ENCODE results near the gene DNAJC16.

DNAJC16 gene

DNA sequence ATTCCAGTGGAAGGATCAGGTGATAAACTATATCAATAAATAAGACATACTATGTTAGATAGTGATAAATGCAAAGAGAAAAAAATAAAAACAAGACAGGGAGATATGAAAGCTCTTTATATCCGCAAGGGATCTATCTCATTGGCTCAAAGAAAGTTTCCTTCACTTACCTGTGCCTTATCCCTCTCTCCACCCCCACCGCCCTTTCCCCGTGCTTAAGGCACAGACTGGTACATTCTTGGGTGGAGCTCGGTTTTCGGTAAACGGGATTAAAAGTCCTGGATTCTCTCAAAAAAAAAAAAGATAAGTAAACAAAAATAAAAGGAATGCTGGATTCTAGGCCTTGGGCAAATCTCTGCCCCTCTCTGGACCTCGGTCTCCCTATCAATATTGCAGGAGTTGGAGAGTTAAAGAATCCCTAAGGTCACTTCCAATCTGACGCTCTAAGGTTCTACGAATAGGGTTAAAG is 593 bp upstream of the DNAJC16 start:
- DNase-seq (ENCODE audit: low read depth) = no peak
- peak overlapping the region; percentile 95 for H3K4me3 ChIP-seq (ENCODE audit: low read depth, low read length)

DNA sequence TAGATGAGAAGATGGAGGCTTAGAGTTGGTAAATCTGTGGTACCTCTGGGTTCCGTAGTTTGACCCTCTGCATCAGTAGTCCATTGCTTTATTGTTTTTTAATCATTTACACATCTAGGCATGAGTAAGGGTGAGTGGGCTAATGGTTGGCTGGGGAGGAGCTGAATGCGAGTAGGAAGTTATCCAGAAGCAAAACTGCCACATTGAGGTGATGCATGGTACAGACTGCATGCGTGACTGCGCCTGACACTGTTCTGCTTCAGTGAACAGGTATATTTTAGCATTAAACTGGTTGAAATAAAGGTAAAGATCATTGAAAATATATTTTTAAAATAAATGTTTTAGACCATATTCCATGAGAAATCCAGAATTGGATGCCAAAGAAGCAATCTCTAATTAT is 4.4 kb downstream of the DNAJC16 start:
- no peak for DNase-seq (ENCODE audit: low read depth)
- no peak overlapping the region for H3K4me3 ChIP-seq (ENCODE audit: low read depth, low read length)

- no peak for DNase-seq (ENCODE audit: low read depth)
- H3K4me3 ChIP-seq (ENCODE audit: low read depth, low read length) = no peak overlapping the region
Measured at GRCh38 chr1:15531682-15532081, 5.0 kb downstream of the DNAJC16 start.

DNA sequence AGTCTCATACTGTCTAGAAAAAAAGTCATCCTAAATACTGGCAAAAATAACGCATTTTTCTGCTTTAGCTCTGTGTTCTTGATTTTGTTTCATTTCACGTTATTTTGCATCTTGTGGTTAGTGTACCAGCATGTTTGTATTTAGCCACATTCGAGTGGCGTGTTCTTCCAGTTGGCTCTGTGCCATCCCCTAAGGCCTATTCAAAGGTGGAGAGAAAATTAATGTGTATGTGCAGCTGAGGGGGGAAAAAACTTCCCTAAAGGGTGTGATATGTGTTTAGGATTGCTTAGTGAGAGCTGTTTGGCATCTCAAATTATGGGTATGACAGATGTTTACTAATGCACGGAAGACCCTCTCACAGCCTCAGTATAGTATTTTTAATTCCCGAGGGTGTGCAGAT is 12.1 kb downstream of the DNAJC16 start:
- DNase-seq (ENCODE audit: low read depth) = no peak
- no peak overlapping the region for H3K4me3 ChIP-seq (ENCODE audit: low read depth, low read length)

- no peak overlapping the region for H3K4me3 ChIP-seq (ENCODE audit: low read depth, low read length)
- no peak for DNase-seq (ENCODE audit: low read depth)
Measured at GRCh38 chr1:15540186-15540585, 13.5 kb downstream of the DNAJC16 start.

DNA sequence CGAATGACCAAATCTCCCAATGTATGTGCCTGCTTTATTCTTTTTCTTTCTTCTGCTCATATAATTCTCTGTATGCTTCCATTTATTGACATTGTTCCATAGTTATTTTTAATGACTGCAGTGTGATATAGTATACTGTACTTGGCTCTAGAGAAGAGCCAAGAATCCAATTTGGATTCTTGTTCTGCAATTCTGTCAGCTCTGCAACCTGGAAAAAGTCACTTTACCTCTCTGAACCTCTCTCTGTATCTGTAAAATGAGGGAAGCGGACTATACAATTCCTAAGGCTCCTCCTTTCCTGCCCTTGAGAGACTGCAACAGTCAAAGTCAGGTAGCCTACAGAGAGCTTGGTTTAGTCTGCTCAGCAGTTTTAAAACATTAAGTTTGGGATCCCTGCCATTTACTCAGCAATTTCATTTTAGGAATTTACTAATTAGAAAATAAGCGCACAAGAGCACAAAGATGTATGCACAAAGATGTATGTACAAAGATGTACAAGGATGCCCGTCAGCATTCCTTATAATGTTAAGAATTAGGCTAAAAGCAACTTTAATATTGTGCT is 14.7 kb downstream of the DNAJC16 start:
- H3K4me3 ChIP-seq (ENCODE audit: low read depth, low read length) = no peak overlapping the region
- no peak for DNase-seq (ENCODE audit: low read depth)

DNA sequence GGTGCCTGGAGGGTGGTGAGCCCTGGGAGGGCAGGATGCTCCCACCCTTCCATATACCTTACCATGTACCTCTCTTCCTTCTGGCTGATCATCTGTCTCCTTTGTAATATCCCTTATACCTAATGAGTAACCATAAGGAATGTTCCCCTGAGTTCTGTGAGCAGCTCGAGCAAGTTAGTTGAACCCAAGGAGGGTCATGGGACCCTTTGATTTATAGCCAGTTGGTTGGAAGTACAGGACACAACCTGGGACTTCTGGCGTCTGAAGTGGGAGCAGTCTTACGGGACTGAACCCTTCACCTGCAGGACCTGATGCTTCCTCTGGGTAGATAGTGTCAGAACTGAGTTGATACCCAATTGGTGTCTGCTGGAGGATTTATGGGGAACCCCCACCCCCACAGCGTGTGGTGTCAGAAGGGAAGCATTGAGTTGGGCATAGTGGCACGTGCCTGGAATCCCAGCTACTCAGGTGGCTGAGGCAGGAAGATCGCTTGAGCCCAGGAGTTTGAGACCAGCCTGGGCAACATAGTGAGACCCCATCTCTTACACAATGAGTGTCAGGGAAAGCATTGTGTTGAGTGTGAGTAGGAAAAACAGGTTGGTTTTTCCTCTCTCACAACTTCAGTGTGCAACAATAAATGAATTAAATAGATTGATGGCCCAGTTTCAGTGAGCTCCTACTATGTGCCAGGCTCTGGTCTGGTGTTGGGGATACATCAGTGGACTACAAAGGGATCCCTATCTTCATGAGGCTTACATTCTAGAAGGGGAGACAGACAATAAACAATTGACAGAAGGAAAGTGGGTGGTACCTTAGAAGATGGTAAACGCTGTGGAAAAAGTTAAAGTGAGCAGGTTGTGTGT is 16.0 kb downstream of the DNAJC16 start:
- no peak overlapping the region for H3K4me3 ChIP-seq (ENCODE audit: low read depth, low read length)
- no peak for DNase-seq (ENCODE audit: low read depth)

- DNase-seq (ENCODE audit: low read depth) = no peak
- no peak overlapping the region for H3K4me3 ChIP-seq (ENCODE audit: low read depth, low read length)
Measured at GRCh38 chr1:15543251-15543588, 16.6 kb downstream of the DNAJC16 start.

GRCh38 chr1:15543589-15544568 is 17.2 kb downstream of the DNAJC16 start:
- DNase-seq (ENCODE audit: low read depth) = no peak
- no peak overlapping the region for H3K4me3 ChIP-seq (ENCODE audit: low read depth, low read length)

GRCh38 chr1:15546641-15547040 is 20.0 kb downstream of the DNAJC16 start:
- no peak overlapping the region for H3K4me3 ChIP-seq (ENCODE audit: low read depth, low read length)
- DNase-seq (ENCODE audit: low read depth) = no peak

DNA sequence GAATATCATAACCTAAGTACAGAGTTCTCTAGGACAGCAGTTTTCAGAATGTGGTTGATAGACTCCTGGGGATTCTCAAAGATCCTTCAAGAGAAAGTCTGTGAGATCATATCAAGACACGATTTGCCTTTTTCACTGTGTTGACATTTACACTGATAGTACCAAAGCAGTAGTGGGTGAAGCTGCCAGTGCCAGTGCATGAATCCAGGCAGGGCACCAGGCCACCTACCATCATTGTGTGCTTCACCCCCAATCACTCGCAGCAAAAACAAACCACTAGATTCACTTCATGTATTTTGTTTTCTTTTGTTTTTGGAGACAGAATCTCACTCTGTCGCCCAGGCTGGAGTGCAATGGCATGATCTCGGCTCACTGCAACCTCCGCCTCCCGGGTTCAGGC is 23.9 kb downstream of the DNAJC16 start:
- DNase-seq (ENCODE audit: low read depth) = no peak
- H3K4me3 ChIP-seq (ENCODE audit: low read depth, low read length) = no peak overlapping the region

DNA sequence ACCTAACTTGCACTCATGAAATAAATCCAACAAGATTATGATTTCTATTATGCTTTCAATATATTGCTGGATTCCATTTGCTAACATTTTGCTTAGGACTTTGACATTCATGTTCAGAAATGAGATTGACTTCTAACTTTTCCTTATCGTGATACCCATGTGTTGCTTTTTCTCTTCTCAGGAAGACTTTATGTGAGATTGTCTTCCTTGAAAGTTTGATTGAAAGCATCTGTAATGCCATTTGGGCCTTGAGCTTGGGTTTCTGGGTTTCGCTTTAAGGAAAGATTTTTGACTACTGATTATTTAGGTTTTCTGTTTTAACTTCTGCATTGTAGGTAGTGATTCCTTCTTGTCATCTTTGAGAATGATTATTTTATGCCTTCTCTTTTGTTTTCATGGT is 30.4 kb downstream of the DNAJC16 start:
- no peak overlapping the region for H3K4me3 ChIP-seq (ENCODE audit: low read depth, low read length)
- no peak for DNase-seq (ENCODE audit: low read depth)

DNA sequence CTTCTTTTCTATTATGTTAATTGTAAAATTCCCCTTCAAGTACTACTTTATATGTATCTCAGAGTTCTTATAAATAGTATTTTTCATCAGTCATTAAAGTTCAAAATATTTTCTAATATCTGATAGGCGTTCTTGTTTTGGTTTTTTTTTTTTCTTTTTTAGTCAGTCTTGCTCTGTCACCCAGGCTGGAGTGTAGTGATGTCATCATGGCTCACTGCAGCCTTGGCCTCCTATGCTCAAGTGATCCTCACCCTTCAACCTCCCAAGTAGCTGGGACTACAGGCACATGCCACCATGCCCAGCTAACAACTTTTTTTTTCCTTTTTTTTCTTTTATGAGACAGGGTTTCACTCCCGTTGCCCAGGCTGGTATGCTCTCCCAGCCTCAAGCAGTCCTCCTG is 30.9 kb downstream of the DNAJC16 start:
- DNase-seq (ENCODE audit: low read depth) = no peak
- H3K4me3 ChIP-seq (ENCODE audit: low read depth, low read length) = no peak overlapping the region

DNA sequence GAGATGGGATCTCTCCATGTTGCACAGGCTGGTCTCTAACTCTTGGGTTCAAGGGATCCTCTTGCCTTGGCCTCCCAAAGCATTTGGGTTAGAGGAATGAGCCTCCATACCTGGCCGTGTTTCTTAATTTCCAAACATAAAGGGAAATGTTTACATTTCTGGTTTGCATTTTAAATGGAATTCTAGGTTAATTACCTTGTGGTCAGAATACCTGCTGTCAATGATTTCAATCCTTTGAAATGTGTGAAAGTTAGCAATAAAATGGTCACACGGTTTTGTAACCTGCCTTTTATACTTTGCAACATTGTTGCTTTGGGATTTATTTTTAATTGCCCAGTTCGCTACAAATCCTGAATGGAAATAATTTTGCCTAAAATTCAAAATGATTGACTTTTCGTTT is 31.9 kb downstream of the DNAJC16 start:
- no peak overlapping the region for H3K4me3 ChIP-seq (ENCODE audit: low read depth, low read length)
- no peak for DNase-seq (ENCODE audit: low read depth)

DNA sequence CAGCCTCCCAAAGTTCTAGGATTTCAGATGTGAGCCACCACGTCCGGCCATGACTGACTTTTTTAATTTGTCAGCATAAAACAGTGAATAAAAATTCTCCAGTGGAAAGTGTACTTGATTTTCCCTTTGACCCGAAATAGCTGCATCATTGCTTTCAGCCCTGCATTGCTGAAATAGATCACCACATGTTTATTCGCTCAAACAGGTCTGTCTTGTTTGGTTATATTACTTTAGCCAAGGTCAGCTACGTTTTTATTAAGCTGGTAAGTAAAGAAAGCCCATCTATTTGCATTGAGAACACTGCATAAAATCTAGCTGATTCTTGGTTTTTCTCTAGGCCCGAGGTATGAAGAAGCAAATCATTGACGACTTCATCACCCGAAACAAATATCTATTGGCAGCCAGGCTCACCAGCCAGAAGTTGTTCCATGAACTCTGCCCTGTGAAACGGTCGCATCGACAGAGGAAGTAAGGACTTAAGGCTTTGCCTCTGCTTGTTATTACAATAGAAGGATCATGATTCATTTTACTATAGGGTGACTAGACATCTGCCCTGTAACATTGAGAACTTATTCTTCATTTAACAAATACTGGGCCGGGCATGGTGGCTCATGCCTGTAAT is 32.7 kb downstream of the DNAJC16 start:
- DNase-seq (ENCODE audit: low read depth) = no peak
- no peak overlapping the region for H3K4me3 ChIP-seq (ENCODE audit: low read depth, low read length)

DNA sequence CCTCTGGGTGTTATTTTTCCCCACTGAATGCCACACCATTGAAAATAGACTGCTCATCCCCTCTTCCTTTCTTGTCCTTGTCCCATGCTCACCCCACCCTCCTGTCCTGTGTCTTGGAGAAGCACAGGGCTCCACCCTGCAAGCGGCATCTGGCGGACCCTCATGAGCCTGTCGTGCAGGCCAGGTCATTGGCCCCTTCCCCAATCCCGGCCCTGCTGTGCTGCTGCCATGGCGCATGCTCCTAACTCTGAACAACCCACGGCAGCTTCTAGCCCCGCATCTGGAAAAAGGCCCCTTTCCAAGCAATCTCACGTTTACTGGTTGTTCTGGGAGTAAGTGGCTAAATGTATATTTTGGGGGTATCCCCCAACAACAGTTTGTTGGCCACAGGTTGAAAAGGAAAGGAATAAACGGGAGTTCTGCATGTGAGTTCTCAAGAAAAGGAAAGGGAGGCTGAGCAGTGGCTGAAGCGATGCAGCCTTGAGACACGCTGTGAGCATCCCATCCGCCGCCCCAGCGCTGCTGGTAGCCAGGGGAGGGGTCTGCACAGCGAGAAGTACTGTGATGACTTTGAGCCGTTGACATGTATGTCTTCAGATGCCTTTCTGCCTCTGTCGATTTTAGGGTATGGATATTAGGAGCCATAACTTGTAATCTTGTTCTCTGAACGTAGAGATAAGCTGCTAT is 41.9 kb downstream of the DNAJC16 start:
- H3K4me3 ChIP-seq (ENCODE audit: low read depth, low read length) = no peak overlapping the region

GRCh38 chr1:15570861-15571260 is 44.2 kb downstream of the DNAJC16 start:
- no peak overlapping the region for H3K4me3 ChIP-seq (ENCODE audit: low read depth, low read length)
- no peak for DNase-seq (ENCODE audit: low read depth)

More for the DNA sequence above, 41.9 kb downstream of the DNAJC16 start:
- DNase-seq (ENCODE audit: low read depth) = no peak

GRCh38 chr1:15571266-15571665 is 44.6 kb downstream of the DNAJC16 start:
- DNase-seq (ENCODE audit: low read depth) = no peak
- no peak overlapping the region for H3K4me3 ChIP-seq (ENCODE audit: low read depth, low read length)

- no peak for DNase-seq (ENCODE audit: low read depth)
- no peak overlapping the region for H3K4me3 ChIP-seq (ENCODE audit: low read depth, low read length)
Measured at GRCh38 chr1:15573477-15573876, 46.8 kb downstream of the DNAJC16 start.

Measured in skeletal muscle cell (primary cell).